ENCODE data around the gene CDH12. TPM values are rescaled to one million over a fixed set of nuclear protein-coding genes. Genes with fewer than 3 reads are reported as not detected.

CDH12 gene
- total and polyA plus RNA-seq, 4 donors: 0.02 to 0.33 (median 0.17) TPM; not detected in 1

GRCh38 chr5:21773456-21773855 is 1079.7 kb downstream of the CDH12 start:
- Histone ChIP-seq H3K4me1 (ENCODE audit: control insufficient read depth in 4 of 4, insufficient read depth in 4 of 4, low read length in 3 of 4) (no peaks in the 10 kb centered on the region), H3K9ac (ENCODE audit: low read depth in 1 of 2, low read length in 2 of 2) (no peak overlapping the region), H3K9me3 (ENCODE audit: control insufficient read depth in 4 of 4, low read length in 3 of 4) (no peaks in the 10 kb centered on the region), H3K4me3 (ENCODE audit: low read depth in 1 of 3, low read length in 3 of 3) (no peak overlapping the region), H3K27ac (ENCODE audit: low read depth in 1 of 2, low read length in 2 of 2) (no peak overlapping the region), H3K27me3 (ENCODE audit: control insufficient read depth in 4 of 4, insufficient read depth in 4 of 4, low read length in 3 of 4) (no peaks in the 10 kb centered on the region), H3K36me3 (ENCODE audit: control insufficient read depth in 4 of 4, insufficient read depth in 3 of 4, low read depth in 1 of 4, low read length in 3 of 4) (no peaks in the 10 kb centered on the region)
- DNase-seq (ENCODE audit: low spot score): no peak
- TF ChIP-seq CTCF (IDR thresholded peaks at IDR 0.05; ENCODE audit: low read depth, low read length, missing input control) (no peak), EGR1 (IDR thresholded peaks at IDR 0.05; ENCODE audit: low read depth in 2 of 2) (no peak), FOXA2 (IDR thresholded peaks at IDR 0.05) (no peak), ATF3 (IDR thresholded peaks at IDR 0.05) (no peak), NR2F2 (IDR thresholded peaks at IDR 0.05) (no peak), RXRA (IDR thresholded peaks at IDR 0.05) (no peak), TAF1 (conservative IDR thresholded peaks at IDR 0.05) (no peak), ZBTB33 (IDR thresholded peaks at IDR 0.05) (no peak), YY1 (IDR thresholded peaks at IDR 0.05) (no peak), HNF4A (conservative IDR thresholded peaks at IDR 0.05) (no peak), FOXA1 (IDR thresholded peaks at IDR 0.05) (no peak), MAX (IDR thresholded peaks at IDR 0.05) (no peak), GABPA (IDR thresholded peaks at IDR 0.05 in 1 of 2, conservative IDR thresholded peaks at IDR 0.05 in 1 of 2) (no peak), REST (IDR thresholded peaks at IDR 0.05) (no peak)
- 67% methylated on average over 3 of the region's 3 CpGs for WGBS

- 30% methylated on average over 1 of the region's 1 CpG for WGBS
- Histone ChIP-seq H3K9me3 (ENCODE audit: control insufficient read depth in 4 of 4, low read length in 3 of 4) (no peaks in the 10 kb centered on the region), H3K27ac (ENCODE audit: low read depth in 1 of 2, low read length in 2 of 2) (no peak overlapping the region), H3K36me3 (ENCODE audit: control insufficient read depth in 4 of 4, insufficient read depth in 3 of 4, low read depth in 1 of 4, low read length in 3 of 4) (no peaks in the 10 kb centered on the region), H3K4me1 (ENCODE audit: control insufficient read depth in 4 of 4, insufficient read depth in 4 of 4, low read length in 3 of 4) (no peaks in the 10 kb centered on the region), H3K27me3 (ENCODE audit: control insufficient read depth in 4 of 4, insufficient read depth in 4 of 4, low read length in 3 of 4) (no peaks in the 10 kb centered on the region), H3K9ac (ENCODE audit: low read depth in 1 of 2, low read length in 2 of 2) (no peak overlapping the region), H3K4me3 (ENCODE audit: low read depth in 1 of 3, low read length in 3 of 3) (no peak overlapping the region)
- DNase-seq (ENCODE audit: low spot score): no peak
- TF ChIP-seq RAD21 (IDR thresholded peaks at IDR 0.05) (no peak), ZBTB33 (IDR thresholded peaks at IDR 0.05) (no peak), GABPA (IDR thresholded peaks at IDR 0.05 in 1 of 2, conservative IDR thresholded peaks at IDR 0.05 in 1 of 2) (no peak)
Observed at GRCh38 chr5:21765406-21765805, 1087.7 kb downstream of the CDH12 start.
